Measurements from ENCODE around the gene PEPD. TPM values are rescaled to one million over a fixed set of nuclear protein-coding genes. Genes with fewer than 3 reads are reported as not detected.

Gene PEPD
- polyA plus RNA-seq, 3 donors: 61.5 to 218 (median 171) TPM

GRCh38 chr19:33449799-33450198 lies 71.8 kb downstream of the PEPD start:
- Histone ChIP-seq H3K27me3 (ENCODE audit: control insufficient read depth in 2 of 2, insufficient read depth in 2 of 2, low read length in 2 of 2) (no peaks in the 10 kb centered on the region), H3K9me3 (replicated peaks in 1 of 2; ENCODE audit: control insufficient read depth in 1 of 2, insufficient read depth in 1 of 2, low read length in 2 of 2) (no peaks in the 10 kb centered on the region), H3K4me1 (ENCODE audit: control insufficient read depth in 1 of 2, insufficient read depth in 2 of 2, low read length in 2 of 2) (no peaks in the 10 kb centered on the region), H2AFZ (ENCODE audit: insufficient read depth, low read depth, low read length, poor library complexity, severe bottlenecking) (no peak overlapping the region), H3K27ac (ENCODE audit: low read depth in 1 of 2, low read length in 2 of 2) (no peak overlapping the region), H3K4me3 (replicated peaks in 1 of 3; ENCODE audit: low read depth in 2 of 3, low read length in 3 of 3) (no peak overlapping the region), H3K4me2 (replicated peaks; ENCODE audit: extremely low read depth, low read length, poor library complexity, severe bottlenecking) (no peak overlapping the region), H3K9ac (ENCODE audit: insufficient read depth, low read length, poor library complexity, severe bottlenecking) (no peak overlapping the region), H3K79me2 (ENCODE audit: insufficient read depth, low read length) (no peaks in the 10 kb centered on the region), H3K36me3 (replicated peaks in 1 of 2; ENCODE audit: control insufficient read depth in 1 of 2, insufficient read depth in 2 of 2, low read length in 2 of 2) (no peaks in the 10 kb centered on the region), H4K20me1 (ENCODE audit: insufficient read depth, low read length) (no peaks in the 10 kb centered on the region)
- Mint-ChIP-seq H3K27ac (no peak overlapping the region), H3K4me1 (no peaks in the 10 kb centered on the region), H3K27me3 (ENCODE audit: low read depth in 3 of 3) (peaks cover 0 to 4% (median 2%) of the 10 kb centered on the region in 3 donors), H3K36me3 (peaks cover 0 to 11% of the 10 kb centered on the region in 2 donors), H3K4me3 (no peak overlapping the region), H3K9me3 (no peaks in the 10 kb centered on the region)
- no peak for TF ChIP-seq CTCF (IDR thresholded peaks at IDR 0.05)
- no peak for DNase-seq
- WGBS (ENCODE audit: insufficient coverage): 96% methylated on average over 6 of the region's 6 CpGs
- intact Hi-C loops (cut with micrococcal nuclease): no loop called here

- no peak overlapping the region for H3K4me2 ChIP-seq (replicated peaks; ENCODE audit: extremely low read depth, low read length, poor library complexity, severe bottlenecking)
- DNase-seq: no peak
- intact Hi-C loops (cut with micrococcal nuclease): no loop called here
- no peak overlapping the region for H2AFZ ChIP-seq (ENCODE audit: insufficient read depth, low read depth, low read length, poor library complexity, severe bottlenecking)
- Mint-ChIP-seq H3K4me1 (no peaks in the 10 kb centered on the region), H3K36me3 (peaks cover 5 to 13% of the 10 kb centered on the region in 2 donors), H3K27ac (no peak overlapping the region), H3K4me3 (no peak overlapping the region), H3K27me3 (ENCODE audit: low read depth in 3 of 3) (peaks cover 0 to 4% (median 2%) of the 10 kb centered on the region in 3 donors), H3K9me3 (no peaks in the 10 kb centered on the region)
- no peaks in the 10 kb centered on the region for H3K4me1 ChIP-seq (ENCODE audit: control insufficient read depth in 1 of 2, insufficient read depth in 2 of 2, low read length in 2 of 2)
- no peak overlapping the region for H3K9ac ChIP-seq (ENCODE audit: insufficient read depth, low read length, poor library complexity, severe bottlenecking)
- no peak overlapping the region for H3K4me3 ChIP-seq (replicated peaks in 1 of 3; ENCODE audit: low read depth in 2 of 3, low read length in 3 of 3)
- no peaks in the 10 kb centered on the region for H3K36me3 ChIP-seq (replicated peaks in 1 of 2; ENCODE audit: control insufficient read depth in 1 of 2, insufficient read depth in 2 of 2, low read length in 2 of 2)
- no peaks in the 10 kb centered on the region for H3K27me3 ChIP-seq (ENCODE audit: control insufficient read depth in 2 of 2, insufficient read depth in 2 of 2, low read length in 2 of 2)
- no peaks in the 10 kb centered on the region for H3K9me3 ChIP-seq (replicated peaks in 1 of 2; ENCODE audit: control insufficient read depth in 1 of 2, insufficient read depth in 1 of 2, low read length in 2 of 2)
- WGBS (ENCODE audit: insufficient coverage): 95% methylated on average over 8 of the region's 9 CpGs
- TF ChIP-seq CTCF (IDR thresholded peaks at IDR 0.05): no peak
- H3K79me2 ChIP-seq (ENCODE audit: insufficient read depth, low read length): no peaks in the 10 kb centered on the region
- no peak overlapping the region for H3K27ac ChIP-seq (ENCODE audit: low read depth in 1 of 2, low read length in 2 of 2)
- no peaks in the 10 kb centered on the region for H4K20me1 ChIP-seq (ENCODE audit: insufficient read depth, low read length)
Measured at GRCh38 chr19:33448159-33448516, 73.5 kb downstream of the PEPD start.
